Measurements from ENCODE around the gene TCP11X1. TPM values are rescaled to one million over a fixed set of nuclear protein-coding genes. Genes with fewer than 3 reads are reported as not detected.
"Not testable (repeated sequence)": the region's sequence is repeated elsewhere in the genome, so short reads cannot be mapped to it uniquely, and the experiment has no call there.

Gene TCP11X1
- not detected in 2 replicates for total RNA-seq

DNA sequence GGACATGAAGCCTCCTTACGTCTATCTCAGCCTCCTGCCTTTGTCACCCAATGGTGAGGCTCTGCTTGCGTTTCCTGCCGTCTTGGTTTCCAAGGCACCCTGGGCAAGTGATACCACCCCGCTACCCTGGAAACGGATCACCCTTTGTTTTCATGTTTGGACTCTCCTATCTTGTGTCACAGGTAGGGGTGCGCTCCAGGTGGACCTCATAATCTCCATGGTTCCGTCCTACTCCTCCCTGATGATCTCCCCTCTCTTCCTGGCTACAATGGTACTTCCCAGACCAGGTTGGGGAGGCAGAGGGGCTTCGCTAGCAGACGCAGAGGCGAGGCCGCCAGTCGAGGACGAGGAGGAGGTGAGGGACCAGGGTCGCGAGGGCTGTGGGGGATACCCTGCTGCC, at the start of gene TCP11X1:
TCP11X1 (plus strand) TSS at position 316 of the 400 bp plus-strand sequence.
- DNase-seq (ENCODE audit: low read depth) = not testable (repeated sequence)

DNA sequence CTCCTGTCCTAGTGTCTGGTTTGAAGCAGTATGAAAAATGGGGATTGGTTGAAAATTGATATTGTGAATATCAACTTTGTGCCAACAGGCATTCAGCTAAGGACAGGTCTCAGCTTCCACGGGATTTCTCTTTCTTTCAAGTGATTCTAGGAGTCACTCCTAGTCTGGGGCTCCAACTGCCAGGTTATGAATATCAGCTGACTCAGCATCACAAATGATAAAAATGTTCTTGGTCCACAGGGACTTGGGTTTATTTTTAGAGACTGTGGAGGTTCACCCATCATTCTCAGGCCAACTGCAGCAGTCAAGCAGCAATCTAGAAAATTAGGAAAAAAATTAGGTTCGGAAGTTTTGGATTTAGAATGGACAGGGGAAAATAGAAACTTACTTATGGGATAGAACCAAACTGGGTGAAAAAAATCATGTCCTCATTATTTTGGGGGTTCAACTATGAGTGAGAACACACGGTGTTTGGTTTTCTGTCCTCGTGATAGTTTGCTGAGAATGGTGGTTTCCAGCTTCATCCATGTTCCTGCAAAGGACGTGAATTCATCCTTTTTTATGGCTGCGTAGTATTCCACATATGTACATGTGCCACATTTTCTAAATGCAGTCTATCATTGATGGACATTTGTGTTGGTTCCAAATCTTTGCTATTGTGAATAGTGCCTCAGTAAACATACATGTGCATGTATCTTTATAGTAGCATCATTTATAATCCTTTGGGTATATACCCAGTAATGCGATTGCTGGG, 29.0 kb upstream of the TCP11X1 start:
- no peak for DNase-seq (ENCODE audit: low read depth)

DNA sequence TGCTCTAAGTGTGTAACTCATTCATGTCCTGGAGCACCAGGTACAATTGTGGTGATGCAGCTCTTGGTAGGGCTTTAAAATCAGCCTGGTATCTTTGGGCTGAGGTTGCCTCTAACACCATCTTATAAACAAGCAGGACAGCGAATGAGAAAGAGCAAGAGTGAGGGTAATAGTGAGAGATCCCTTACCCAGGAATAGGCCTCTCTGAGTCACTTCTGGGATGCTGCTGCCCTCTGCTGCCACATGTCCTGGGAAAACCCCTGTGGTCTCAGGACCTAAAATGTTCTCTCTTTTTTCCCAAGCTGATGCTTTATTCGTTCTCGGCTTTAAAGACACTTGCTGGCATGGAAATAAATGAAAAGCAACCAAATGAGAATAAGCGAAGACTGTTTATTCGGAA, 7.2 kb upstream of the TCP11X1 start:
- not testable (repeated sequence) for DNase-seq (ENCODE audit: low read depth)

DNA sequence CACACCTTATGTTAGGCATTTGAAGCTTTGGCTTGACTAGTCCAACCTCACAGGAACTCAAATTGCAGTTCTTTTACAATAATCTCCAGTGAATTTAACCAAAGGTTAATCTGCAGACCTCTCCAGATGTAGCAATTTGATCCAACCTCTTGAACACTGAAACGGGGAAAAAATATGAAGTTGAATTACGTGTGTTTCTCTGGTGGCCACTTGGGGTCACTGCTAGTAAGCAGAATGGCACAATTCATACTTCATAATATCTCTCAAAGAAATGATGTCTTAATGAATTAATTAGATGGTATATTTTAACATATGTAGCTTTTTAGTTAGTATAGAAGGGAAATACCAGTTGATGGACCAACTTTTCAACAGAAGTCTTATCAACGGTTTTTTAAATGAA, 1.4 kb downstream of the TCP11X1 start:
- not testable (repeated sequence) for DNase-seq (ENCODE audit: low read depth)

DNA sequence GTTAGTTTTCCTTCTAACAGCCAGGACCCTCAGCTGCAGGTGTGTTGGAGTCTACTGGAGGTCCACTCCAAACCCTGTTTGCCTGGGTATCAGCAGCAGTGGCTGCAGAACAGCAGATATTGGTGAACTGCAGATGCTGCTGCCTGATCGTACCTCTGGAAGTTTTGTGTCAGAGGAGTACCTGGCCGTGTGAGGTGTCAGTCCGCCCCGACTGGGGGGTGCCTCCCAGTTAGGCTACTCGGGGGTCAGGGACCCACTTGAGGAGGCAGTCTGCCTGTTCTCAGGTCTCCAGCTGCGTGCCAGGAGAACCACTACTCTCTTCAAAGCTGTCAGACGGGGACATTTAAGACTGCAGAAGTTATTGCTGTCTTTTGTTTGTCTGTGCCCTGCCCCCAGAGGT, 20.6 kb downstream of the TCP11X1 start:
- DNase-seq (ENCODE audit: low read depth) = not testable (repeated sequence)

DNA sequence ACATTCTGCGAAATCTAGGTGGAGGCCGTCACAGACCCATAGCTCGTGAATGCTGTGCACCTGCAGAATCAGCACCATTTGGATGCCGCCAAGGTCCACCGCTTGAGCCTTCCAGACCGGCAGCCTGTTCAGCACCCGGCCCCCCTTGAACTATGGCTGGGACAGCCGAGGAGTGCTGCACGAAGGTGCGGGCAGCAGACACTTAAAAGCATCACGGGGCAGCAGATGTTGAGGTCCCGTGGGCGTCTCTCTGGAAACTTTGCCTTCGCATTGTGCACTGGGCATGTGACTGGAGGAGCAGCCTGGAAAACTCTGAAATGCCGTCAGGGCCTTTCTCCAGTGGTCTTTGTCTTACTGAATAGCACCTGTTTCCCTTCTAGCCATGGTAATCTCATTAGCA, 25.2 kb downstream of the TCP11X1 start:
- not testable (repeated sequence) for DNase-seq (ENCODE audit: low read depth)

DNA sequence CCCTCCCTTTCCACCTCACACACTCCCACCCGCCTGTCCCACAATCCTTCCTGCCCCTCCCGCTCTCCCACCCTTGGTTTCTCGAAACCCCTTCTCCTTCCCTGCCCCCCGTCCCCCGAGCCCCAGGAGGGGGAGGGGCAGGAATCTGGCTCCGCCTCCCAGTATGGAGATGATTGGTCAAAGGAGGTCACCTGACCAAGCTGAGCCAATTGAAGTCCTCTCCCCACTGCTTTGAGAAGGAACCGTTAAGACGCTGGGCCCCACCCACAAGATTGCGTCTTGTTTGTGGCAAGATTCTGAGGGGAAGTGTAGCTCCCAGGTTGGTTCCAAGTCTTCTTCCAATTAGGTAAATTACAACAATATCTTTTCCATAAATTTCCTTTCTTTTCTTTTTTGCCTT, 31.8 kb downstream of the TCP11X1 start, which contains the start of gene NXF2:
NXF2 (plus strand) TSS at position 275 of the 400 bp plus-strand sequence. CDS start 59,912 bp downstream, outside the sequence.
- not testable (repeated sequence) for DNase-seq (ENCODE audit: low read depth)

DNA sequence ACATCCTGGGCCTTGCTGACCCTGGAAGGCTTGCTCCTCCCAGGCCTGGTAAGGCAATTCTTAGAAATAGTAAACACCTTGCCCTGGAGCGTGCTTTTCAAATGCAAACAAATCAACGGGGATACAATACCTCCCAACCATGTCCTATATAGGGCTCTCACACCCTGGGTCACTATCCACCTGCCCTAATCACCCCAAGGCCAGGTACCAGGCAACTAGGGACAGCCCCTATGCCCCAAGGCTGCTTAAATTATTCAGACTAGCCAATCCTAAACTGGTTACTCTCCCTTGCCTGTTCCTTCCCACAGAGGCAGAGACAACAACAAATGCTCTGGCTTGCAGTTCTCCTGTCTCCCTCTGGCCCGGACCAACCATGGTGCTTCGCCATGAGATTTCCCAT, 57.1 kb downstream of the TCP11X1 start:
- not testable (repeated sequence) for DNase-seq (ENCODE audit: low read depth)

Other genes with a start within 250 kb of the TCP11X1 start
- not detected in 2 replicates for gene TCEAL2, start 89.6 kb upstream of the TCP11X1 start, total RNA-seq
- not detected in 2 replicates for gene TCEAL6, start 72.8 kb upstream of the TCP11X1 start, total RNA-seq
- 2.1 and 2.9 TPM in 2 replicates for gene BEX5, start 59.3 kb upstream of the TCP11X1 start, total RNA-seq
- gene NXF2, start 31.9 kb downstream of the TCP11X1 start, total RNA-seq = not detected in 2 replicates
- not detected in 2 replicates for gene NXF2B, start 224.7 kb downstream of the TCP11X1 start, total RNA-seq

All from renal cortical epithelial cell (primary cell).